ENCODE results near the gene XDH.

The XDH gene

DNA sequence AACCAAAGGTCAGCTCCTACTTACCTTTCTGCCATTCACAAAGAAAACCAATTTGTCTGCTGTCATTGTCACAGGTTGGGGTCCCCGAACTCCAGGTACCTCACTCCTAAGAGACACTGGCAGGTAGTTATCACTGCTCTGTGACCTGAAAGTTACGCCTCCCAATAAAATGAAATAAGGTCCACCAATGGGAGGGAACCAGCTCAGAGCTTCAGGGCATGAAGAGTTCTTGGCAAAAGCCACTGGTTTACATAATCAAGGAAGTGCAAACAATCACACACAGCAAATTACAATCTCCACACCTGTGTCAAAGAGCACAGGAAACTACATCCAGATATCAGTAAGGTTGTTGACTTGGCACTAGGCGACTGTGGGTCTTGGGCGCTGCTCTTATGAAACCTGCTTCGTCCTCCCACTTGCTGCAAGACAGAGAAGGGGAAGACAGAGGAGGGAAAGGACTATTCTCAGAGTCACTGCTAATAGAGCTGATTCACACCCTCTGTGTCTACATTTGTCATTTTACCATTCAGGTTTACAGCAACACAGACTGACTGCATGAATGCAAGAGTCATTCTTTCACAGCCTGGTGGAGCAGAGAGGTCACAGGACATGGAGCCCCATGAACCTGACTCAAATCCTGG lies at the start of gene XDH:
Gene XDH, minus strand, starts transcription at position 142 of the 641 bp plus-strand sequence. Its CDS starts 76 bp downstream, at position 66.
- no peak for DNase-seq

DNA sequence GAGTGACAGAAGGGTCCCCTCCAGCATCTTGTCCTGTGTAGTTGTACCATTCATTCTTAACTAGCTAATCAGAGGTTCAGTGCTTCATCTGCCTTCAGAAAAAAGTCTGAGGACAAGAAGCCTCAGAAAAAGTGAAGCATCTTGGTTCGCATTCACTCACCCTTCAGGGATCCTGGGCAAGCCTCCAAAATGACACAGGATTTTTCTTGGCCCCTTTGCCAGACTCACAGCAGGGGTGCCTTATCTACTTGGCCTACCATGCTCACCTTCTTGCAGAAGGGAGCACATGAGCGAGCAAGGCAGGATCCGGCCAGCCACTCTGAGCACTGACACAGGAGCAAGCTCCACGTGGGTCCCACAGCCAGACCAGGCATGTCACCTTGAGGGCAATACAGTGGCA lies 43.1 kb upstream of the XDH start:
- no peak for DNase-seq

DNA sequence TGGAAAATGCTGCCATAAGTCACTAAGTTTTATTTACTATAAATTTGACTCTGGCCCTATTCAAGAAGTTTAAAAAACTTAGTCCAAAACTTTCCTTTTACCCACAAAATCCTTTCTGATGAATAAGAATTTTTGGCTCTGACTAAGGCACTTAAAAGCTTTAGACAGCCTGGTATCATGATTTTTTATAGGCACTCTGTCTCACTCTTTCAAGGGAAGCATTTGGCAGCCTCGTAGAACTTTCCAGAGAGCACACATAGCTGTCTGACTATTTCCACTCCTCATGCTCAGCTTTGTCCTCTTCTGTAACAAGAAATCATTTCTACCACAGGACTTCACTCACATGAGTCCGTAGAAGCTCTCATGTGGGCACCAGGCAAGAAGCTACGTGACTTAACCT lies 32.3 kb upstream of the XDH start:
- DNase-seq, result no peak

DNA sequence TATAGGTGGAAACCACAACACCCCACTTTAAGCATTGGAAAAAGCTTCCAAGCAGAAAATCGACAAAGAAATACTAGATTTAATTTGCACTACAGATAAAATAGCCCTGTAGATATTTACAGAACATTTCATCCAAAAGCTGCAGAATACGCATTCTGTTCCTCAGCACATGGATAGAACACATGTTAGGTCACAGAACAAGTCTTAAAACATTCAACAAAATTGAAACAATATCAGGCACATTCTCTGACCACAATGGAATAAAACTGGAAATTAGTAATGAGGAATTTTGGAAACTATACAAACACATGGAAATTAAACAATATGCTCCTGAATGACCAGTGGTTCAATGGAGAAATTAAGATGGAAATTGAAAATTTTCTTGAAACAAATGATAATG lies 27.8 kb upstream of the XDH start:
- DNase-seq, result no peak

DNA sequence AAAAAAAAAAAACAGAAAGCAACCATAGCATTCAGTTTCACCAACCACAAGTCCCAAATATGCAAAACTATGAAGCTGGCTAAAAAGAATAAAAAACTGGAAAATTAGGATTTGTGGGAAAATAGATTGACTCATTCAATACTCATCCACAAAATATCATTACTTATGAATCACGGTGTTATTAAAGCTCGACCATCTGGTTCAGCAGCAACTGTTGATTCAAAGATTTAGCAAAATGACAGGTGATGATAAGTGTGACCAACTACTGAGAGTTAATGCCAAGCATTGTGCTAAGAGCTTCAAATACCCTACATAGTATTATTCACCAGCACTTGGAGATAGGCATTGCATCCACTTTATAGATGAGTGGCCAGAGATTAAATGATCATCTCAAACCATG lies 26.2 kb upstream of the XDH start:
- DNase-seq, result no peak

DNA sequence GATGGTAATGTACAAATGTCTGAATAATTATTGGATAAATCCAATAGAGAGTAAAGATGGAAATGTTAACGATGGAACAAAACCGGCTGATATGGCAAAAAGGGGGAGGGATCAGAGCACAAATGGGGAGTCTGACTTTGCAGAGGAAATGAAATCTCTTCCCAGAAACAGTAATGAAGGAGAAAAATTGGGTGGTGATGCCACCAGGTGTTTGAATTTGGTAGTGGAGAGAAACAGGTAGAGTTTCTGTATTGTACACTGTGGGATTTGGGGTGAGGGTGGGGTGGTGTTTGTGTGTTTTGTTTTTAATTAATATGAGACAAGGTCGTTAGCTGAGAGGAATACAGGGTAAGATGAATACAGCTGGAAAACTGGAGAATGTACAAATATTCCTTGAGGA lies 20.4 kb upstream of the XDH start:
- DNase-seq, result no peak

DNA sequence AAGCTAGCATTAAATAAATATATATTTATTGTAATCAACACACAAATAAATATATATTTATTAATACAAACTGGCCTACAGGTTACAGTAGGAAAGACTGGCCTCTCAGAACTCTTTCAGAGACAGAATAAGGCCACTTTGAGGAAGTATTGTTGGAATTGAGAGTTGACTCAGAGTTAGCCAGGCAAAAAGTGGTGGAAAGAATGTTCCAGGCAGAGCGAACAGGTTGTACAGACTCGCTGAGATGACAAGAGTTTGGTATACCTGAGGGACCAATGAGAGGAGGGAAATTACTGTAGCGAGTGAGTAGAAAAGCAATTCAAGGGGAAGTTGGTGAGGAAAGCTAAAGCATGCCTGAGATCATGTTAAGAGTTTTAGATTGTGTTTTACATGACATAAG lies 19.0 kb upstream of the XDH start:
- DNase-seq, result no peak

DNA sequence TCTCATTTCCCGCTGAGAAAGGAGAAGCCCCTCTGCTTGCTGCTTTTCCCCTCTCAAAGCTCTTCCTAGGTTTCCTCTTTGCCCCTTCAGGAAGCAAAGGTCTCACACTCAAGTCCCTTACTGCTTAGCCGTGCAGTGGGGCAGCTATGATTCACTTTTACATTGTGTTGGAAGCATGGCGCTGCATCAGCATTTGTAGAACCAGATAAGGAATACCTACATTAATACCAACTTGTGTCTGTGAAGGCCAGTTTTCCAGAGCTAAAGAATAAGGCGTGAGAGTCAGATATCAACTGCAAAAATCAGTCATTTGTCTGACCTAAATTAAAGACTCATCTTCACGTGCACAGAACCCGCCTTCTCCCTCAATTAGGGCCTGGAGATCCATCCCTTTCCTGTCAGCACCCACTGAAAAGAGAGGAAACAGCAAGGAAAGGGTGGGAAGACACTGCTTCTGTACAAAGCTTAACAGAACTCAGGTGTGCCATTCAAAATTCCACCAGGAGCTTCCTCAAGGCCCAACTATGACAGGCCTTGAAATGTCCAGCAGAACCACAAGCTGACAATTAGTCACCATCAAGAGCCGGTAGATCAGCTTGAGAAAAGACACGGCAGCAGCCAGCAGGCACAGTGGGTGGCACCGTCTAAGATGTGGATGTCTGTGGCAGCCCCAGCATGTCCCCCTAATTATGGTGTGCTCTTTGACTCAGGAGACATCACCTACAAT lies 16.1 kb upstream of the XDH start:
- DNase-seq, result no peak

DNA sequence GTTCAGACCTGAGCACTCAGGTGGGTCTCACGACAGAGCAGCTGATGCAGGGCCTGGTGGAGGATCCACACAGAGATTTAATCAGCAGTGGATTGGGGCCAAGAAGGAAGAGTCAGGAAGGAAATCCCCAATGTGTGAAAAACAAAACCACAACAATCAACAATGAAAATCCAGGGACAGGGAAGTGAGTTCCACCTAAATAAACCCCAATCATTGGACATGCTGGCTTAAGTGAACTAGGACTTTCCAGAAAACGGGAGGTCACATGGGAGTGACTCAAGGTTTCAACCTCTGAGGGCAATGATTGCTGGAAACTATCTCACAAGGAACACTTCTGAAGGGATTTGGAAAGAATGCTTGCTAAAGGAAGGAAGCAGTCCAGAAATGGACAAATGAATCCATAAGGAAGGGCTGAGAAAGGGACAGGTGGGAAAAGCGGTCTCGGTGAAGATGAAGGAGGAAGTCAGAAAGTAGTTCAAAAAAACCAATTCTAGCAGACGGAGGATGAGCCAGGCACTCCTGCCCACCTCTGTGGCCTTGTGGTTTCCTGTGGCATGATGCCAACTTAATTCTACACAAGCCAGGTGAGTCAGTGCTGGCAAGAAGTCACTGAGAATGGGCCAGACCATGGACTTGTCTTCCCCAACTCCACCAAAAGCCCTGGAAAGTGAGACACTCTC lies 15.4 kb upstream of the XDH start:
- no peak for DNase-seq

DNA sequence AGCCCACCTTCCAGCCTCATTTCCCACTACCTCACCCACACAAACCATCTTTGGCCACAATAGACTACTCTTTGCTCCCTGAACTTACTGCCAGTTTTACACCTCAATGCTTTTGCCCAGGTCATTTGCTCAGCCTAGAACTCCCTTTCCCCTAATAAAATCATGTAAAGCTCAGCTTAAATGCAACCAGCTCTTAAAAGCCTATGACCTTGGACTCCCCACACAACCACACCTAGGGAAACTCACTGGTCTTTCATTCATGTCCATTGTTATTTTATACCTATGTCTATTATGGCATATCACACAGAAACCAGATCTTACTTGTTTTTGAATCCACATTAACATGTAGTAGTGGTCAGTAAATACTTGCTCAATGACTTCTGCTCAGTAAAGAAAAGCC lies 14.5 kb upstream of the XDH start:
- no peak for DNase-seq

DNA sequence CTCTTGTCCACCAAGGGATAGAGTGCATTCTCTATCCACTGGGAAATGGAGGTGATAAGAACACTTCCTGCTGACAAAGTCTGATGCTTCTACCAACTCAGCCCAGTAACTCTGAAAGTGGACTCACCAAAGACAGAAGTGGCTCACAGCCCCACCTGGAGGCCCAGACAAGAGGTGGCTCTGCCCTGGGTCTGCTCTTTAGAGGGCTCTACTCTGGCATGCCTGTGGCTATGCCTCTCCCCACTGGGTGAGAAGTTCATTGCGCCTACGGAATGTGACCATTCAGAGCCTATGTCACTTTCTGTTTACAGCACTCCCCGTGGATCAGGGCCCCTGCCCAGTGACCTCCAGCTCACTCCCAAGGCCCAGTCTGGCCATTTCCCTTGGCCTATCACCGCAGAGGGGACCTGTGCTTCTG lies 13.5 kb upstream of the XDH start:
- DNase-seq, result no peak

DNA sequence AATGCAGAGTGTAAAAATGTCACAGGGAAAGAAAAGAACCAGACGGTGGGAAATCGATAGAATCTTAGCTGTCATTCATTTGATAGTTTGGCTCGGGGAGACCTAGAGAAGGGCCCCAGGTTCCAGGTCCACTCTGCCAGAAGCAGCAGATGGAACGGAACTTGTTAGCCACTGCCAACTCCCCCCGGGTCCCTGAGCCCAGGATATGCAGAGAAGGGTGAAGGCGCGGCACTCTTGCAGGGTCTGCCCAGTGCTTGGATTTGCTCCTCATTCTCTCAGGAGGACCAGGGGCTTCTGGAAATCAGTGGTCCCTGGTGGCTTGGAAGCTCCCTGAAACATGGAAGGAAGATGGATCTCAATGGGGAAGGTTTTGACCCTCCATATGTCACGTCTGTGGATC lies 11.6 kb upstream of the XDH start:
- no peak for DNase-seq

DNA sequence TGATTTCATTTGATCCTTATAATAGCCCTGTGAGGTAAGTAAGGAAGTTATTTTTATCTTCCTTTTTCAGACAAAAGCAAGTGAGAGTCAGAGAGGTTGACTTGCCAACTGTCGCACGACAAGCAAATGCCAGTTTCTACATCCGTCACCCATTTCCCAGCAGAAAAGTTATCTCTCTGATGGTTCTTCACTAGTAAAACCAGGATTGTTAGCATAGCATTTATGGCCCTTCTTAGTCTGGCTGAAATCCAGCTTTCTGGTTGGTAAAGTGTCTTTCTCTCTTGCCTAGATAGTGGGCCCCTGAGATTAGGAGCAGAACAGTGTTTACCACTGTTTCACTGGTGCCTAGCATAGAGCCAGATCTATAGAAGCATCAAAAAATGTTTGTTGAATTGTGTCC lies 7.1 kb upstream of the XDH start:
- DNase-seq, result no peak

DNA sequence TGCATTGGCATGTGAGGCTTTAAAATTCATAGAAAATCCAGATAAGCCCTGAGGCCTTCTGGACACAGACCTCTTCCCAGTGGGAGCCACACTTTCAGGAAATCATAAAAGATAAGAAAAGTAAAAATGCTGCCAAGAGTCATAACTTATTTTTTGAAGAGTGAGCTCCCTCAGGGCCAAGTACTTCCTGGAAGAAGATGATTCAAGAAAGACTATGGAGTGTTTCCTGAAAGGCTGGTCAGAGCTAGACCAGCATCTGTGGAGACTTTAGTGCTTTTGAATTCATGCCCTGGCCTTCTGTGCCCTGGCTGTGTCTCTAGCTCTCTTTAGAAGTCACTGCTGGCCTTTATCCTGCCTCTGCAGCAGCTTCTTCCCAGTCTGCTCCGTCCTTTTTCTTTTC lies 6.4 kb upstream of the XDH start:
- no peak for DNase-seq

DNA sequence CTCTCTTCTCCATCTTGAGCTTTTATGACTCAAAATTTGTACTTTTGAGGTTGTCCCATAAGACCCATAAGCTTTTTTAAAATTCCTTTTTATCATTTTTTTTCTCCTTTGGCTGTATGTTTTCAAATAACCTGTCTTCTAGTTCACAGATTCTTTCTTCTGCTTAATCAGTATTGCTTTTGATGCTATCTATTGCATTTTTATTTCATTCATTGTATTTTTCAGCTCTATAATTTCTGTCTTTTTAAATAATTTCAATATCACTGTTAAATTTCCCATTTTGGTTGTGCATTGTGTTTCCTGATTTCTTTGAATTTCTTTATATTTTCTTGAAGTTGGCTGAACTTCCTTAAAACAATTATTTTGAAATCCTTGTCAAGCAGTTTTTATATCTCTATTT lies 4.8 kb upstream of the XDH start:
- DNase-seq, result no peak

DNA sequence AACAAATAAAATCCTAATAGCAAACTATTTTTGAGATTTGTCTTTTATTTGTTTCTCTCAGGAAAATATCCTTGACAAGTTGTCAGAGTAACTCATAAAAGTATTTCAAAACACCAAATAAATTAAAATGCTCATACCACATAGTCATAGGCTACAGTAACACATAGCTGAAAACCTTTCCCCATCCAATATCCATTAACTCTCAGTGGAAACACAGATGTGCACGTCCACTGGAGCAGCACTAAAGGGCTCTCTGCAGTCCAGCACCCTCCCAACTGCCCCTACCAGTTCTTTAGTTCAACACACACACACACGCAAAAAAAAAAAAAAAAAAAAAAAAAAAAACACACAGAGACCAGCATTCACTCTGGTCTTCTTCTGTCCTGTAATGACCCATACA lies 879 bp upstream of the XDH start:
- no peak for DNase-seq

DNA sequence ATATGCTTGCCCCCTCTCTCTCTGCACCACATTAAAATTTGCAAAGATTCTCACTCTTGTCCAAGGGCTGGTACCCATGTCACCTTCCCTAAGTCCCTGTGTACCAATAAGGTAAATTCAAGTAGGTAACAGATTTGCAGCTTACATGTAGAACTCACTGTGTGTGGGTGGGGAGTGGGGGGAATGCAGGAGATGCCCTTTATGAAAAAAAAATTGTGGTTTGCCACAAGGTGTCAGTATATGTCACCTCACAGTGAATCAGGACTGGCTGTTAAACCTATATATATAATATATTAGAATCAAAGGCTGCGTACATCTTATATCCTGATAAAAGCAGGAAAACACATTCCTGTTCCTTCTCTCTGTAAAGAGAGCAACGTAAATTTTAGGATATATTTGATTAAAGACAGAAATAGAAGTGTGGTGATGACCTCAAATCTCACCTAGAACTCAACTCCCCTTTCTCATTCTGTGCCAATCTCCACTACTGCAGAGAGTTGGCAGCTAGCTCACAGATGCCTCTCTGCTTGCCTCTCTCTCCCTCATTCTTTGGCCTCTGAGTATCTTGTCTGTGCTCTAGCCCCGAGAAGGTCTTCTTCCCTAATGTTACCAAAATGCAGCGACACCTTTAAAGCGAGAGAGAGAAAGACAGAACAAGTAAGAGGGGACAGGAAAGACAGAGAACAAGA lies 536 bp downstream of the XDH start:
- no peak for DNase-seq

DNA sequence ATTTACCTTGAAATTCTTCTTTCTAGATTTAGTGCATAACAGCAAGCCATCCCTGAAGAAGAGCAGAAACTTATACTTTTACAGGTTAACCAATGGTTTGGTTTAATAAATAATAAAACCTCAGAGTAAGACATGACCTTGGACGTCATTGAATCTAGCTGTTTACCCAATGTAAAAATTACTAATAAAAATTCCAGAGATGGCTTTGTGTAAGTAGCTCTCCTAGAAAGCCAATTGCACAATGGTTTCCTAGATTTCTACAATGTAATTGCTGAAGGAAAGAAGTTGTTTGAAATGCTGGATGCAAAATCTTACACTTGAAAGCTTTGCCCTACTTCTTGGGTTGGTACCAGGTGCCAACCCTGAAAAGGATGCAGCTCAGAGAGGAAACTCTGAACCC lies 1.5 kb downstream of the XDH start:
- DNase-seq, result no peak

DNA sequence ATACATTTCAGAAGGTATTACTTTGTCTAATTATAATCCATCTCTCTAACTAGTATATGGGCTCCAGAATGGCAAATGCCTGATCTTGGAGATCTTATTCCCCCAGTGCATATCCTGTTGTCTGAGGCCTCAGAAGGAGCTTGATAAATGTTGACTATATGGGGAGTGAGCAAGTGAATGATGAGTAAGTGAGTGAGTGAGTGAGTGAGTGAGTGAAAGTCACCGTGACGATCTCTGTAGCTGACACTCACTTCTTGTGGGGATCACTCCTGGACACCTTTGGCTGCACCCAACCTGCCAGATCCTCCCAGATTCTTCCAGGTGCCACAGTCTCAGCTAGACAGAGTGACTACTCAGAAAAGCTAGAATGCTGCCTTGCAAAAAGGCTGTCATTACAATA lies 2.8 kb downstream of the XDH start:
- DNase-seq, result no peak

DNA sequence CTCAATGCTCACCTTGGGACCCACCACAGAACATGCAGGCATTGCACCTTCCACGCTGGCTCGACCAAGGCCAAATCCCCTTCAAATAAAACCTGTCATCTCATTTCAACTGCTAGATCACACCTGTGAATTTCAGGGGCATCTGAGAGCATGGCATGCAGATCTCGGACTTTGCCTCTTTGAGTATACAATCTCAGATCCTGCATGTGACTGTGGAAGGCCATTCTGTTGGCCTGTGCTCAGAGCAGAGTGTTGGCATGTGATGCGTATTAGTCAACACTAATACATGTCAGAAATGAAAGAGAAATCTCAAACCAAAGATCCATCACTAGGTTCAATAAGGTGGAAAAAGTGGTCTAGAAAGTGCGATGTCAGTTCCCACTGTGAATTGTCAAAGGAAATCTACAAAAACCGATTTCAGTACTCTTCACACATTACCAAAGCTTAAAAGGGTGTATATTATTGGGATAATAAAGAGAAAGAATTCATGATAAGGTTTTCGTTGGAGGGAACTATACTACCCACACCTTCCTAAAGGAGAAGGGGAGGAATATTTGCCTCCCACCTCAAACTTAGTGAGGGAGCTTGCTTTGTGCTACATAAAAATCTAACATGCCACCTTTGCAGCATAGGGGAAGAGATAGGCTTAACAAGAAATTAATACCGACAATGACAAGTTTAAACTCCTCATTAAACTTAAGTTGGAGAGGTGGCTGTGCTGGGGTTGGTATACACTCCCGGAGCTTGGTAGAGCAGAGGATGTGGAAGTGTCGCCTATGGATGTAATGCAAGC lies 7.8 kb downstream of the XDH start:
- DNase-seq, result no peak

DNA sequence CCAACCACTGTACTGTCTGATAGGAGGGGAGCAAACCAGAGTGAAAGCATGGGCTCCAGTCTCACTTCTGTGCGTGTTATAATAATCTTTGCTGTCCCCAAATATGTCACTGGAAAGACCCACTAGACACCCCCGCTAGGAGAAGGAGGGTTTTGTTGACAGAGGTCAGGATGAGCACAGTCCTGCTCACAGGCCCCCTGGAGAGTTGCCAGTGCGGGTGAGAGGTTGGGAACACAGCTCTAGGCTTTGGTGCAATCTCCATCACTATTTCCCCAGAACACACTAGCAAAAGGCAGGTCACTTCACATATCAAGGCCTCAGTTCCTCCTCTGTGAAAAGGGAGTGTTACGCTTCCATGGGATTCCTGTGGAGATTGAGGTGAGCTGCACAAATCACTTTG lies 9.7 kb downstream of the XDH start:
- DNase-seq, result no peak

DNA sequence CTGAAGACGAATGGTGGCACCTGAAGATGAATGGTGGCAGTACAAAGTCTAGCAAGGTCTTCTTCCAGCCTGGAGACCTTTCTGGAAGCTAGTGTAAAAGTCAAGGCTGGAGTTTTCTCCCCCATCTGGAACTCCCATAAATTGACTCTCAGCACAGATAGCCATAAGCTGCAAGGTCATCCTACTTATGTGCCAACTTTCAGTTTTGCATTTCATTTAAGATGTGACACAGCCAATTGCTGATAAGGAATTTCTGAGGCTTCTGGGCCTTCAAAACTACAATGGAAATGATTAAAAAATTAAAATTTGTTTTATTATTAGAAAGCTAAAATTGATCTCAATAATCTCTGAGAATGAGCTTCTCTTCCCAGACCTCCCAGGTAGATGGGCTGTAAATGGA lies 10.2 kb downstream of the XDH start:
- DNase-seq, result no peak

DNA sequence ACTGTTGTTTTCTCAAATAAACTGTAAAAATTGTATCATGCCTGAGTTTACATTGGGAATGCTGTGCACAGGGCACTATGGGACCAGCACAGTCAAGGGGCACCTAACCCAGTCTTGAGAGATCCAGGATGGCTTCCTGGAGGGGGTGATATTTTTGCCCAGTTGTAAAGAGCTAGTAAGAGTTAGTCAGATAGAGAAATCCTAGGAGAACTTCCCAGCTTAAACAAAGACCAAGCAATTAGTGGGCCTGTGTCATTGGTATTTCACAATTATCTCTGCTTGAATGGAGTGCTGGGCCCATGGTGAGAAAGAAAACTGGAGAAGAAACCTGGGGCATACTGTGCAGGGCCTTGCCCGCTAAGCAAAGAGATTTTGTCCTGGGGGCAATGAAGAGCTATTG lies 12.2 kb downstream of the XDH start:
- no peak for DNase-seq
